Epidermal melanocyte (primary cell): ENCODE data around the gene SIRT3.

Experiments used
- DNase-seq: peaks from one replicate; pipeline ENCODE4 v3.0.0; 2011; ENCODE audit warnings: low spot score; ENCODE audit not compliant: insufficient read length

SIRT3 gene

GRCh38 chr11:216081-216974 lies 19.8 kb downstream of the SIRT3 start:
- peak; percentile 14 for DNase-seq

GRCh38 chr11:215581-216037 lies 20.5 kb downstream of the SIRT3 start:
- no peak for DNase-seq

- DNase-seq, result peak; percentile 10
Observed at GRCh38 chr11:214083-214482, 22.1 kb downstream of the SIRT3 start.

- peak; percentile 8 for DNase-seq
Observed at GRCh38 chr11:213111-213510, 23.0 kb downstream of the SIRT3 start.

GRCh38 chr11:212150-213100 lies 23.7 kb downstream of the SIRT3 start:
- peak; percentile 5 for DNase-seq

- peak; percentile 7 for DNase-seq
Observed at GRCh38 chr11:211741-212140, 24.4 kb downstream of the SIRT3 start.

GRCh38 chr11:211295-211694 lies 24.8 kb downstream of the SIRT3 start:
- peak; percentile 6 for DNase-seq

GRCh38 chr11:210803-211180 lies 25.4 kb downstream of the SIRT3 start:
- peak; percentile 6 for DNase-seq

- DNase-seq, result peak; percentile 18
Observed at GRCh38 chr11:210122-210802, 25.9 kb downstream of the SIRT3 start.

GRCh38 chr11:209275-210121 lies 26.6 kb downstream of the SIRT3 start:
- DNase-seq, result peak; percentile 18

GRCh38 chr11:208917-209260 lies 27.3 kb downstream of the SIRT3 start:
- no peak for DNase-seq

- DNase-seq, result peak; percentile 83
Observed at GRCh38 chr11:208181-208916, 27.8 kb downstream of the SIRT3 start.

- DNase-seq, result peak; percentile 27
Observed at GRCh38 chr11:207863-208180, 28.3 kb downstream of the SIRT3 start.

GRCh38 chr11:207208-207862 lies 28.8 kb downstream of the SIRT3 start, which contains the start of the genes BET1L and RIC8A:
BET1L (minus strand) TSS chr11:207399; CDS start chr11:207321, 78 bp downstream.
RIC8A (plus strand) TSS chr11:207708; CDS start chr11:208855, 1,147 bp downstream.
- DNase-seq, result peak; percentile 98

GRCh38 chr11:206526-207207 lies 29.5 kb downstream of the SIRT3 start:
- peak; percentile 38 for DNase-seq

- DNase-seq, result no peak
Observed at GRCh38 chr11:206002-206384, 30.1 kb downstream of the SIRT3 start.

GRCh38 chr11:205221-206001 lies 30.7 kb downstream of the SIRT3 start:
- DNase-seq, result no peak

- no peak for DNase-seq
Observed at GRCh38 chr11:204587-205109, 31.5 kb downstream of the SIRT3 start.
